Thyroid gland (tissue), 4 donors: ENCODE results near the gene RPL38. TPM values are rescaled to one million over a fixed set of nuclear protein-coding genes. Genes with fewer than 3 reads are reported as not detected.

ENCODE experiments used
- DNase-seq, 2 donors: peaks; one replicate each; pipeline ENCODE4 v3.0.0-alpha.2; 2019
- H3K27ac ChIP-seq, 3 donors: fragments of 200-600 bp; sonication (generic); 1 replicate in 2 of 3; 2 replicates in 1 of 3; pipeline ENCODE4 v1.5.1; 2016 to 2019; ENCODE audit warnings: mild to moderate bottlenecking in 1 of 3, moderate library complexity in 1 of 3
- H3K27me3 ChIP-seq: fragments of 200-600 bp; sonication (generic); one replicate; pipeline ENCODE4 v1.5.1; 2019
- H3K36me3 ChIP-seq, 2 donors: fragments of 200-600 bp; sonication (generic); one replicate each; pipeline ENCODE4 v1.5.1; 2016 to 2019
- H3K4me1 ChIP-seq, 2 donors: fragments of 200-600 bp; sonication (generic); one replicate each; pipeline ENCODE4 v1.5.1; 2017 to 2019
- H3K4me3 ChIP-seq, 3 donors: fragments of 200-600 bp; sonication (generic); replicated peaks in 1 of 3; 1 replicate in 2 of 3; 2 replicates in 1 of 3; pipeline ENCODE4 v1.5.1; 2016; ENCODE audit warnings: mild to moderate bottlenecking in 1 of 3
- H3K9me3 ChIP-seq: fragments of 200-600 bp; sonication (generic); one replicate; pipeline ENCODE4 v1.5.1; 2017
- POLR2A ChIP-seq, 2 donors: fragments of 450-650 bp; IDR thresholded peaks; one replicate each; pipeline ENCODE4 v1.6.1; 2017; ENCODE audit warnings: antibody characterized with exemption in 2 of 2, mild to moderate bottlenecking in 2 of 2, moderate library complexity in 1 of 2
- WGBS, 2 donors: methylation state at CpG; one replicate each; pipeline ENCODE4 v1.1.5; 2017; 5-methylcytosine and 5-hydroxymethylcytosine counted together
- intact Hi-C: fragments of 100-400 bp; cut with DNase I; formaldehyde crosslinking; loops from one replicate; pipeline ENCODE4 v1.15.1; 2023
- total RNA-seq, 4 donors: library from RNA; depleted of rRNA; stranded (reverse); fragments of >200 nt; gene quantifications; one replicate each; pipeline ENCODE4 v1.2.3, GENCODE V29; 2016
- TF ChIP-seq, protein P1 (sequence below), 6 experiments: fragments of 200-600 bp in 3 of 6; fragments of 450-650 bp in 3 of 6; sonication (generic) in 3 of 6; IDR thresholded peaks; one replicate each; pipeline ENCODE4 v1.5.1; 2016 to 2019; ENCODE audit warnings: antibody characterized with exemption in 6 of 6, mild to moderate bottlenecking in 2 of 6, inconsistent platforms in 1 of 6, moderate library complexity in 1 of 6

The RPL38 gene
- total RNA-seq, 4 donors from 2014 or later: 320 to 657 (median 412) TPM

- Histone ChIP-seq H3K27ac (no peak overlapping the region), H3K27me3 (no peaks in the 10 kb centered on the region), H3K9me3 (no peaks in the 10 kb centered on the region), H3K36me3 (no peaks in the 10 kb centered on the region), H3K4me3 (no peak overlapping the region), H3K4me1 (no peaks in the 10 kb centered on the region)
- DNase-seq: no peak
- intact Hi-C loops: no loop called here
- no peak for TF ChIP-seq POLR2A (IDR thresholded peaks at IDR 0.05)
- 89 to 90% methylated on average over 5 of the region's 5 CpGs for WGBS, 2 donors
These were observed 44.1 kb upstream of the RPL38 start for GRCh38 chr17:74159226-74159840.

DNA sequence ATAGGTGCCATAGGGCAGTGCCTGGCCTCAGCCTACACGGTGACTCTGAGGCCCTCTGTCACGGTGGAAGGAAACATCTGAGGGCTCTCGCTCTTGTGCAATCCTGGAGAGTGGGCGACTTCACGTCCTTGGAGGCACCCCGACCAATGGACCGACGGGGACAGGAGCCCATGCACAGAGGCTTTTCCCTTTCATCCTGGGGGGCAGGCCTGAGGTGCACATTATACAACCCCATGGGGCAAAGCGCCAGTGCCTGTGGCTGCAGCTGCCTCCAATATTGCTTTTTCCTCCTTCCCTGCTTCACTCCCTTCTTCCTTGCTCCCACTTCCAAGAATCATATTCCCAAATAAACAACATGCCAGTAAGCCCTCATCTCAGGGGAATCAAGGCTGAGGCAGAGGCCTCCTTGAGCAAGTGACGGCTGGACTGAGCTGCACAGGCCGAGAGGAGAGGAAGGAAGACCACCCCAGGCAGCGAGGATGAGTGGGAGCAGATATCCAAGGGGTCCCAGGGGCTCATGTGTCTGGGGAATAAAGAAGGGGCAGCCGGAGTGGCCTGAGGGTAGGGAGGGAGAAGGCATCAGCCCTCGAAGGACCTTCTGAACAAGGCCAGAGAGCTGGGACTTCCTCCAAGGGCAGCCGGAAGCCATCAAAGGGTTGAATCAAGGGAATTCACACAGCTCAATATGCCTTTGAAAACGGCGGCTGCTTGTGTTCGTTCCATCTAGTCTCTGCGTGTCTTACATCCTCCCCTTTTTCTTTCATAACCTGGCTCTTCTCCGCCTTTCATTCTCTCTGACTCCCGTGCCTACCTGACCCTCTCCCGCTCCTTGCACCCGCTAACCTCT lies 42.6 kb upstream of the RPL38 start:
- no peaks in the 10 kb centered on the region for H3K27me3 ChIP-seq
- intact Hi-C loops: no loop called here
- no peaks in the 10 kb centered on the region for H3K36me3 ChIP-seq
- 70 to 74% methylated on average over 23 of the region's 23 CpGs for WGBS, 2 donors
- no peak overlapping the region for H3K4me3 ChIP-seq
- H3K27ac ChIP-seq: no peak overlapping the region
- DNase-seq: no peak
- TF ChIP-seq POLR2A (IDR thresholded peaks at IDR 0.05): no peak
- TF ChIP-seq, protein P1, sequence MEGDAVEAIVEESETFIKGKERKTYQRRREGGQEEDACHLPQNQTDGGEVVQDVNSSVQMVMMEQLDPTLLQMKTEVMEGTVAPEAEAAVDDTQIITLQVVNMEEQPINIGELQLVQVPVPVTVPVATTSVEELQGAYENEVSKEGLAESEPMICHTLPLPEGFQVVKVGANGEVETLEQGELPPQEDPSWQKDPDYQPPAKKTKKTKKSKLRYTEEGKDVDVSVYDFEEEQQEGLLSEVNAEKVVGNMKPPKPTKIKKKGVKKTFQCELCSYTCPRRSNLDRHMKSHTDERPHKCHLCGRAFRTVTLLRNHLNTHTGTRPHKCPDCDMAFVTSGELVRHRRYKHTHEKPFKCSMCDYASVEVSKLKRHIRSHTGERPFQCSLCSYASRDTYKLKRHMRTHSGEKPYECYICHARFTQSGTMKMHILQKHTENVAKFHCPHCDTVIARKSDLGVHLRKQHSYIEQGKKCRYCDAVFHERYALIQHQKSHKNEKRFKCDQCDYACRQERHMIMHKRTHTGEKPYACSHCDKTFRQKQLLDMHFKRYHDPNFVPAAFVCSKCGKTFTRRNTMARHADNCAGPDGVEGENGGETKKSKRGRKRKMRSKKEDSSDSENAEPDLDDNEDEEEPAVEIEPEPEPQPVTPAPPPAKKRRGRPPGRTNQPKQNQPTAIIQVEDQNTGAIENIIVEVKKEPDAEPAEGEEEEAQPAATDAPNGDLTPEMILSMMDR (IDR thresholded peaks at IDR 0.05): no peak
- no peaks in the 10 kb centered on the region for H3K4me1 ChIP-seq
- no peaks in the 10 kb centered on the region for H3K9me3 ChIP-seq

DNA sequence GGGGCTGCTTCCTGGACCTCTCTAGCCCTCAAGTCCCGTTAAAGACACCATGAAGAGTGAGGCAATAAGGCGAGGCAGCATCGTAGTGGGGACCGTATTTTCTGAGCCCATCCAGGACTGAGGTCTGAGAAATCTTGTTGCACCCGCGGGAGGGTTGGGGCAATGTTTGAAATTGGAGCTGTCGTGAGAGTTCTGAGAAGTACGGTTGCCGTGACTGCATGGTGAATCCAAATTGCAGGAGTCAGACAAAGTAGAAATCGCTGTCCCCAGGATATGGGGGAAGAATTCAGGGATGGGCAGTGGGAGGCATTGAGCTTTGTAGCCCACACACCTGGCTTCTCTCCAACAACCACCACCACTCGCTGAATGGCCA lies 42.0 kb upstream of the RPL38 start:
- TF ChIP-seq, protein P1 (IDR thresholded peaks at IDR 0.05): no peak
- TF ChIP-seq POLR2A (IDR thresholded peaks at IDR 0.05): no peak
- no peak overlapping the region for H3K4me3 ChIP-seq
- 62 to 69% methylated on average over 11 of the region's 11 CpGs for WGBS, 2 donors
- no peak for DNase-seq
- H3K4me1 ChIP-seq: no peaks in the 10 kb centered on the region
- H3K36me3 ChIP-seq: no peaks in the 10 kb centered on the region
- no peaks in the 10 kb centered on the region for H3K27me3 ChIP-seq
- no peak overlapping the region for H3K27ac ChIP-seq
- H3K9me3 ChIP-seq: no peaks in the 10 kb centered on the region
- intact Hi-C loops: no loop called here

DNA sequence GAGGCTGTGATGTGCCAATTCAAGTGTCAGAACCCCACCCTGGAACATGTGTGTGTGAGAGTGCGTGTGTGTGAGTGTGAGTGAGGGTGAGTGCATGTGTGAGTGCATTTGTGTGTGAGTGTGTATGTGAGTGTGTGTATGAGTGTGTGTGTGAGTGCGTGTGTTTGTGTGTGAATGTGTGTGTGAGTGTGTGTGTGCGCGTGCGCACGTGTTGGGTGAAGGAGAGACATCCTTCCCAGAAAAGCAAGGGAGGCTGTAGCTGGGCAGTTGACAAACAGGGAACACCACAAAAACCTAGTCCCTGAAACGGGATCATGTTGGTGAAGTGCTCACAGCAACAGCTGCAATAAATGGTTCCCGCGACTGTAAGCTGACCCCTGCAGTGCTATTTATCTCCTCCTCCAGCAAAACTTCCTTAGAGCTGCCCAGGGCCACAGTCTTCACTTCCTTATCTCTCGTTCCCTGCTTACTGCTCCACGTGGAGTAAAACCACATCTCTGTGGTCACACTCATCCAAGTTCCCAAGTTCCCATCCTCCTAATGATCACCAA lies 40.1 kb upstream of the RPL38 start:
- no peak for DNase-seq
- WGBS, 2 donors: 54 to 56% methylated on average over 11 of the region's 11 CpGs
- H3K27me3 ChIP-seq: no peaks in the 10 kb centered on the region
- intact Hi-C loops: no loop called here
- H3K4me3 ChIP-seq: no peak overlapping the region
- no peaks in the 10 kb centered on the region for H3K9me3 ChIP-seq
- TF ChIP-seq, protein P1 (IDR thresholded peaks at IDR 0.05): no peak
- TF ChIP-seq POLR2A (IDR thresholded peaks at IDR 0.05): no peak
- no peak overlapping the region for H3K27ac ChIP-seq
- no peaks in the 10 kb centered on the region for H3K4me1 ChIP-seq
- H3K36me3 ChIP-seq: no peaks in the 10 kb centered on the region

DNA sequence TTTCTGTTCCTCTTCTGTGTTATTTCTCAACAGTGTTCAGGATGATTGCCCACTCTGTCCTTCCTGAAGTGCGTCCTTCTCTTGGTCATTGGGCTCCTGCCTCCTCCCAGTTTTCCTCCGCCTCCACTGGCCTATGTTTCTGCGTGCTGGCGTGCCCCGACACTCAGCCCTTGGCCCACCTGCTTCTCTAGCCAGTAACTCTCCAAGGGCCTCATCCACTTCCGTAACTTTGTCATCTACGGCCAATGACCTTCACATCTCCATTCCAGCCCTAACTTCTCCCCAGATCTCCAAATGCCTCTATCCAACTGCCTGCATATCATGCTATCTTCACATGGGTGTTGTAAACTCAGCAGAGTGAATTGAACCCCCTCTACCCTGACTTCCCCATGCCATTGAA lies 39.6 kb upstream of the RPL38 start:
- Histone ChIP-seq H3K4me1 (no peaks in the 10 kb centered on the region), H3K36me3 (no peaks in the 10 kb centered on the region), H3K27ac (no peak overlapping the region), H3K9me3 (no peaks in the 10 kb centered on the region), H3K4me3 (no peak overlapping the region), H3K27me3 (no peaks in the 10 kb centered on the region)
- DNase-seq: no peak
- 76 to 82% methylated on average over 7 of the region's 7 CpGs for WGBS, 2 donors
- no peak for TF ChIP-seq POLR2A (IDR thresholded peaks at IDR 0.05)
- TF ChIP-seq, protein P1 (IDR thresholded peaks at IDR 0.05): no peak
- intact Hi-C loops: no loop called here
